HTERT RPE-1 (cell line): ENCODE results near the gene RNF180.
"Not testable (repeated sequence)": the region's sequence is repeated elsewhere in the genome, so short reads cannot be mapped to it uniquely, and the experiment has no call there.

Experiments used
- in situ Hi-C: fragments of 300-500 bp; cut with MboI; formaldehyde crosslinking; loops from 4 replicates; pipeline ENCODE4 v1.14.3; 2020; ENCODE audit warnings: low sequenced_read_pairs

Gene RNF180

DNA sequence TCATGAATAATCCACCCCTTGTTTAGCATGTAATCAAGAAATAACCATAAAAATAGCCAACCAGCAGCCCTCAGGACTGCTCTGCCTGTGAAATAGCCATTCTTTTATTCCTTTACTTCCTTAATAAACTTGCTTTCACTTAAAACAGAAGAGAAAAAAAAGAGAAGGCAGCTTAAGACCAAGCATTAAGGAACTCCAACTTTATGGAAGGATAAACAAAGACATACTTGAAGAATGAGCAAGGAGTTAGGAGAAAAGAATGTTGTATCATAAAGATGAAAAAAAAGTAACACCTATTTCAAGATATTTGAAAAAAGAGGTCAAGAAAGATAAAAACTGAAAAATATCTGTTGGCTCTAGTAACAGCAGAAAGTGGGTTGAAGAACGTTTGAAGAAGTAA is 107.6 kb downstream of the RNF180 start:
- in situ Hi-C loops = no loop called here

DNA sequence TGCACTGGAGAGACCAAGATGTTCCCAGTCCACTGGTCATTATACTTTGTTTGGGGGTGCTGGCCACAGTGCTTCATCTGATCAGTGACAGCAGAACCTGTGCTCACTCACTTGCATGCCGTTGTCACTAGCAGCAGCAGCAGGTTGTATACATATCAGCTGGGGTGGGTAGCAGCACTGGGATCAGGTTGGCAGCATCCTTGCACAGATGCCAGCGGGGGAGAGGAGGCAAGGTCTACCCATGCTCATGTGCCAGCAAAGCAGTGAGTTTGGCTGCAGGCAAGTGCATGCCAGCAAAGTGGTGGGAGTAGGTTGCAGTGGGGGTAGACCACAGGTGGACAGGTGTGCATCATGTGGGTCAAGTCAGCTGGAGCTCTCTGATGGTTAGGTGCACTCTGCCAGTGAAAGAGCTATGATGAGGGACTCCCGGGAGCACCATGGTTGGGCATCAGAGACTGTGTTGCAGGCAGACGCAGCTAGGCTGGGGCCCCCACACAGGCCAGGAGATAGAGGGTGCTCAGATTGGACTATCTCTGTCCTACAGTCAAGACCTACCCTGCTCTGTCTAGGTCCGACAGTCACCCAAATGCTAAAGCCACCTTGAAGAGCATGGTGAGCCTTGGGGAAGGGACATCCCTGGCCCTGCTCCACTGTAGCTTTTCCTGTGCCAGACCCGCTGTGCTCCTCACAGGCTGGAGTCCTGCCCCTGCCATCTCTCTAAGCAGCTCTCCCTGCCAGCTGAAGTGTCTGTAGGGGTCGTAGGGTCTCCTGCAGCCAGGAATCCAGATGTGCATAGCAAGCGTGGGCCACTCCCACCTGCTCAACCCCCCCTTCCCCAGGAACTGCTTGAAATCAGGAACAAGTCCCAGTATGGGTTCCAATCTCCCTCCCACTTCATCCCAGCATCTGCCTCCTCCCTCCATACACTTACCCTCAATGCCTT is 119.8 kb downstream of the RNF180 start:
- in situ Hi-C loops = no loop called here

DNA sequence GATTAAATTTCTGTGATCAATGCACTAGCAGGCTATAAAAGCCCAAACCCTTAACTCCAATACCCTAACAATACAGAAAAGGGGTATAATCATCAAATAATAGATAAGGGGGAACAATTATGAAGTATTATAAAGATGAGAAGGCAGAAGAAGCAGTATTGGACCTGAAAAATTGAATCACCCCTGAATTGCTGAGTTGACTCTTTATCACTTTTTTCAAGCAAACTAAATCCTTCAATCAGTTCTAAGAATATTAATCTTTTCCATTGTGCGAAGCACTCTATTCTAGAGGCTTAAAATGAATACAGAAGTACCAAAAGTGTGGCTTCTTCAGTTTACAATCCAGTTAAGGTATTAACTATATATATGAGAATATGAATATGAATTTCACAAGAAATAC is 120.7 kb downstream of the RNF180 start:
- in situ Hi-C loops = no loop called here

DNA sequence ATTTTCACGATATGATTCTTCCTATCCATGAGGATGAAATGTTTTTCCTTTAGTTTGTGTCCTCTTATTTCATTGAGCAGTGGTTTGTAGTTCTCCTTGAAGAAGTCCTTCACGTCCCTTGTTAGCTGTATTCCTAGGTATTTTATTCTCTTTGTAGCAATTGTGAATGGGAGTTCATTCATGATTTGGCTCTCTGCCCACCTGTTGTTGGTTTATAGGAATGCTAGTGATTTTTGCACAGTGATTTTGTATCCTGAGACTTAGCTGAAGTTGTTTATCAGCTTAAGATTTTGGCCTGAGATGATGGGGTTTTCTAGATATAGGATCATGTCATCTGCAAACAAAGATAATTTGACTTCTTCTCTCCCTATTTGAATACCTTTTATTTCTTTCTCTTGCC is 122.9 kb downstream of the RNF180 start:
- in situ Hi-C loops = not testable (repeated sequence)

DNA sequence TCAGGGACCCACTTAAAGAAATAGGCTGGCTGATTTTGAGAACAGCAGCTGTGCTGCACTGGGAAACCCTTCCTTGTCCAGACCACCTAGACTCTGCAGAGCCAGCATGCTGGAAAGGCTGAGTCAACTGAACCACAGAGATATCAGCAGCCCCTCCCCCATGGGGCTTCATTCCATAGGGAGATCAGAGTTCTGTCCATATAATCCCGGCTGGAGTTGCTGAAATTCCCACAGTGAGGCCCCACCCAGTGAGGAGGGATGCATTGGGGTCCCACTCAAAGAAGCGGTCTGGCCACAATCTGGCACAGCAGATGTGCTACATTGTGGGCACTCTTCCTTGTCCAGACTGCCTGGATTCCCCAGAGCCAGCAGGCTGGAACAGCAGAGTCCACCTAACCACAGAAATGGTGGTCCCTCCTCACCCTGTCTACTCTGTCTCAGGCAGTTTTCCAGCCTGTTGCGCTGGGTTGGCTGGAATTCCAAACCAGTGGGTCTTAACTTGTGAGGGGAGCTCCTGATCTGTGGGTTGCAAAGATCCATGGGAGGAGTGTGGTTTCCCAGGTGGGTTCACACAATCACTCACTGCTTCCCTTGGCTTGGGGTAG is 127.1 kb downstream of the RNF180 start:
- in situ Hi-C loops = no loop called here

DNA sequence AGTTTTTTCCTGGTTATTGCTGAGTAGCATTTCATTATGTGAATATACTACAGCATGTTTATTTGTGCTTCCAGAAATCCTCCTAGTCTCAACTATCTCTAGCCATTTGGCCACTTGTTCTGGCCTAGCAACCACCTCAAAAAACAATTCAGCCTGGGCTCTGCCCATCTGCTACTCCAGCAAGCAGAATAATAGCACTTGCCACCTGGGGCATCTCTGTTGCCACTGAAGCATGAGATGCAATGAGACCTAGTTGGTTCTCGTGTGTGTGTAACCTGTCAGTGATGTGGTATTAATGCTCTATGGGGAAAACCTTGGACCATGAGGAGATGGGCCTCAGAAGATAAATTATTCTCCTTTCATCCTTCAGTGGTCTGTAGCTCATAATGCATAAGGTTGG is 129.5 kb downstream of the RNF180 start:
- in situ Hi-C loops = no loop called here

DNA sequence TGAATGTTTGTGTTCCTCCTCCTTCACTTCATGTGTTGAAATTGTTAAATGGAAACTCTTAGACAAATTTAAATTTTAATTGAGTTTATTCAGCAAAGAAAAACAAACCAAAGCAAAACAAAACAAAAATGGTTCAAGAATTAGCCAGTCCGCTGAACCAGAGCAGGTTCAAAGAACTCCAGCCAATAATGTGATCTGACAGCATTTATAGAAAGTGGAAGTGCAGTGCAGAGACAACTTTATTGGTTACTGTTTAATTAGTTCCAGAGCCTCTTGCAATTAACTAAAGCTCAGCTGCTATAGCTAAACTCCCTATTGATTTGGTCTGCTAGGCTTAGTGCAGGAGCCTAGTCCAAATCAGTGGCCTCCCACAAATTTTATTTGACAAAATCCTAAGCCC is 132.9 kb downstream of the RNF180 start:
- in situ Hi-C loops = no loop called here

DNA sequence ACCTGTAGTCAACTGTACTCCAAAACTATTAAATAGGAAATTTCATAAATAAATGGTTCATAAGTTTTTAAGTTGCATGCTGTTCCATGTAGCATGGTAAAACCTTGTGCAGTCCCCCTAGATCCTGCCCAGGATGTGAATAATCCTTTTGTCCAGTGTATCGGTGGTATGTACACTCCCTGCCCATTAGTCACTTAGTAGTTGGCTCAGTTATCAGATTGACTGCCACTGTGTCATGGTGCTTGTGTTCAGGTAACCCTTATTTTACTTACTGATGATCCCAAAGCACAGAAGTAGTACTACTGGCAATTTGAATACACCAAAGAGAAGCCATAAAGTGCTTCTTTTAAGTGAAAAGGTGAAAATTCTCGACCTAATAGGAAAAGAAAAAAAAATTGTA is 134.2 kb downstream of the RNF180 start:
- in situ Hi-C loops = no loop called here

DNA sequence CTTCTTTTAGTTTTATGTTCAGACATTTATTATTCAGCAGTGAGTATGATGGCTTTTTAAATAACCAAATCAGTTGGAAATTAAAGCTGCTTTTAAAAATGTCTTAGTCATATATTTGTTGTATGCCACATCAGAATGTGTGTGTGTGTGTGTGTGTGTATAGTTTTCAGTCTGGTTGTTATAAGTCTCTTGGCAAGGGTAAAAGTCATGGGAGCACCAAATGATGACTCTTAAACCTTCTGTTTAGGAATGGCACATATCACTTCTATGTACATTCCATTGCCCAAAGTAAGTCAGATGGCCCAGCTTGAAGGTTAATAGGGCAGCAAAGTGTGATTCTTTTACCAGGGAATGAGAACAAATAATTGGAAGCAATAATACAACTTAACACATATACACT is 135.9 kb downstream of the RNF180 start:
- in situ Hi-C loops = no loop called here

DNA sequence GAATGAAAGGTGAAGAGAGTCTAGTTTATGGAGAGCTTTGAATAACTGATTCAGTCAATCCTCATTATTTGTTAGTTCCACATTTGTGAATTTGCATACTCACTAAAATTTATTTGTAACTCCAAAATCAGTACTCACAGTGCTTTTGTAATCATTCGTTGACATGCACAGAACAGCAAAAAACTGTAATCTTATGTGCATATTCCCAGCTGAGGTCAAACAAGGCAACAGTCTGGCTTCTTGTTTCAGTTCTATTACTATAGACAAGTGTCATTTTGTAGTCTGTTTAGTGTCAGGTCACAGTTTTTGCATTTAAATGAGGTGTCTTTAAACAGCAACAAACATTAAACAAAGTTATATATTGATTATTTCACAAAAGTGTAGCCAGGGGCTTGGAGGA is 142.5 kb downstream of the RNF180 start:
- in situ Hi-C loops = no loop called here

DNA sequence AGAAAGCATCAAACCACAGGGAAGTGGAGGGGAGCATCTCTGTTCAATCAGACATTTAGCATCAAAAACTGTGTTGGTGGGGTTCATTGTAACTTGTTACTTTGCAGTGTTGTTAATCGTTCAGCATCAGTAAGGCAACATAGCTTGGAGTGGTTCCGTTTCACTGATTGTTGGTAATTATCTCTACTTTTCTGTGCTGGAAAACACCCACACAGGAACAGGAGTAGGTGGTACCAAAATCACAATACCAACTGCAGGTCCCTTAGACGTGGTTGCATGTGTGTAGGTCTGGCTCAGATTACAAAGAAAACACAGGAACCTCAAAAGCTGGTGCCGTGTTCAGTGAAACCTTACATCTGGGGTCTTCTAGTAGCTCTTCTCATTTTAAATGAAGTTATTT is 146.8 kb downstream of the RNF180 start:
- in situ Hi-C loops = no loop called here

DNA sequence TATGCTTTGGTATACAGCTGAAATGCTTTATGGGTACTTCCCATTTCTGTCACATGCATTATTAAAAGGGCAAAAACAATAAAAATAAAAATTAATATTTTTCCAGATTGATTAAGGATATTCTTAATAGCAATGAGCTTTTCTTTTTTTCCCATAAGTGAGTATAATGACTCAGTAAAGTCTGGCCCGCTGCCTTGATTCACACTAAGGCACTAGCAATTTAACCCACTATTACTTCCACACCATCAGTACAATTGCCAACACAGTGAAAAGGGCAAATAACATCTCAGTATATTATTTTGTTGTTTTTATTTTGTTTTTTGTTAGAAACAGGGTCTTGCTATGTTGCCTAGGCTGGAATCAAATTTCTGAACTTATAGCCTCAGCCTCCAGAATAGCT is 150.1 kb downstream of the RNF180 start:
- in situ Hi-C loops = no loop called here

DNA sequence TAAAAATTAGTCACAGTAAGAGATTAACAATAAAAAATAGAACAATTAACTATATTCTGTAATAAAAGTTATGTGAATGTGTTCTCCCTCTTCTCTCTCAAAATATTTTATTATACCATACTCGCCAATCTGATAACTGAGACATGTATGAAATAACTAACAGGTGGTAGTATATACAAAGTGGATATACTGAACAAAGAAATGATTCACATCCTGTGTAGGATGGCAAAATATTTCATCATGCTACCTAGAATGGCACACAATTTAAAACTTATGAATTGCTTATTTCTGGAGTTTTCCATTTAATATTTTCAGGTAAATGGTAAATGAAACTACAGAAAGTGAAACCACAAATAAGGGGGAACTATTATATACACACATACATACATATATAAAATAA is 152.5 kb downstream of the RNF180 start:
- in situ Hi-C loops = no loop called here

DNA sequence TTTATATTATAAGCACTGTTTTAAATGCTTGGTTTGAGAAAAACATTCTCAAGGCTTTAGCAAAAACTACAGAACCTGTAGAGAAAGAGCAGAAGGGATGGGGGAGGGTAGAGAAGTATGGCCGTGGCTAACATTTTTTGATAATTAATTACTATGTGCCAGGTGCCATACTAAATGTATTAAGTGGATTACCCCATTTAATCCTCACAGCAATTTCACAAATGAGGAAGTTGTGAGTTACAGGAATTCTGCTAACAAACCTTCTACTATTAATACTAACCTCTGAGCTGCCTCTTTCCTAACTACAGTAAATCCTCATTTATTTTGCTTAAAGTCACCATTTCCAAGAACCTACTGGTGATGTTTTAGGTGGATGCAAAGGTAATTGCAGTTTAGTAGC is 157.9 kb downstream of the RNF180 start:
- in situ Hi-C loops = no loop called here

DNA sequence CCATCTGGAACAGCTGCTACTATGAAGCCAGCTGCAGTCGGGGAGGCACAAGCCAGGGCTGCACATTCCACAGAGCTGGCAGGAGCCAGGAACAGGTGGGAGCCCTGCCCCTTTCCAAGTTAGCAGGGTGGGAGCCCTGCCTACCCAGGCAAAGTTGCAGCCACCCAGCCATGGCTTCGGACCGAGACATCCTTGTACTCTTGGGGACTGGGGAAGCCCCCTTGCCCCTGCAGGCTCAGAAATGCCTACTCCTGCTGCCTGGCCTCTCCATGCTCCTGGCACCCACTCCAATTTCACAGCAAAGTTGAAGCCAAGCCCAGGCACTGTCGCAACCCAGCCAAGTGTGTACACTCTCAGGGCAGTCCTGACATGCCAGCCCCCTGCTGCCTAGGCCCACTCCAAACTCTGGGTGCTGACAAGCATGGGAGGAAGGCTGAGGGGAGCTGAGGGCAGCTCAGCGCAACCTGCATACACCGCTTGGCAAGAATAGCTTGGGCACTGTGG is 165.1 kb downstream of the RNF180 start:
- in situ Hi-C loops = no loop called here

DNA sequence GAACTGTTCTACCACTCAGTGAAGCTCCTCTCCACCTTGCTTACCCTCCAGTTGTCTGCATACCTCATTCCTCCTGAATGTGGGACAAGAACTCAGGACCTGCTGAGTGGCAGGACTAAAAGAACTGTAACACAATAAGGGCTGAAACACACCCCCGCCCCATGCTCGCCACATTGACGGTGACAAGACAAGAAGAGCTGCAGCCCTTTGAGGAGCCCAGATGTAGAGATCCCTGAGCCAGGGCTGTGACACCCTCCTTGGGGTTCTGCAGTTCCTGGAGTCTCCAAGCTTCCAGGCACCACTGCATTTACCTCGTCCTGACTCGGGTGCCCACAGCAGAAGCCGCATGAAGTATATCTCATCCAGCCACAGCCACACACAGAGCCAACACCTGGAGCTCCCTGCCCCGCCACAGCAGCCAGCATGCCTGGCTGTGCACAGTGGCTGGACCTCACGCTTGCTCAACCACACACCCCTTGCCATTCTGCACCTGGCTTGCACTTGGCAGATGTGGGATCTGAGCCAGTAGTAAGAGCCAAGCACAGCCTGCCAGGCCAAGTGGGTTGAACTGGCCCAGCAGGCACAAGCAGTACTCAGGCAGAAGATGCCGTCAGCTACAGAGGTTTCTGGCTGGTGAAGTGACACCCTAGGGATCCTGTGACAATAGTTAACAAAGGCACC is 166.1 kb downstream of the RNF180 start:
- in situ Hi-C loops = no loop called here

DNA sequence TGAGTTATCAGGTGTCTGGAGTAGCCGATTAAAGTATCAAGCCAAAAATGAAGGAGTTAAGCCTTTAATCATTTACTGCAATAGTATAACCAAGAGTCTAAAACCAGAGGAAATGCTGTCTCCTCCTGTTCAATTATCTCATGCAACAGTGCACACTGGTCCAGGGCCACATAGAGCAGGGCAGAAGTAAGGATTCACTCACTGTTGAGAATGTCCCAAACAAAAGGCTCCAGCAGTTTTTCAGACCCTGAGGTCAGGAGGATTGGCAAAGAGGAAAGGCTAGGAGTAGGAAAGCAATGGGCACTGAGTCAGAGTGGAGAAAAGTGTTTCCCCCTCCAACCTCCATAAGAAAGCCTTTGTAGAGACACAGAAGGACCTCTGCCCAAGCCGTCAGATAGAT is 168.2 kb downstream of the RNF180 start:
- in situ Hi-C loops = no loop called here

DNA sequence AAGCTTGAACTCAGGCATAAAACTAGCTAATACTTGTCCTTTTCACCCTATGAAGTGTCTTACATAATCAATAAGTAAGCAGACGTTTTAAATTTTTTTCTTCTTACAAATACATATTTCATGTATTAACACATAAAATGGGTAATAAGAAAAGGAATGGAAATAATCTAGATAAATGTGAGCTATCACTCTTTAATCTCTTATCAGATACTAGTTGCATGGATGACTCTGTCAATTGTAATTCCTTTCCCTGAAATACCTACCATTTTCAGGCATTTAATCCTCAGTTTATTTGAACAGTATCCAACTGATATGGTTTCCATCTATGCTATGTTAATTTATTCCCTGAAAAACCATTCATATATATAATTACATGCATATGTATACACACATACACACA is 174.1 kb downstream of the RNF180 start:
- in situ Hi-C loops = no loop called here

DNA sequence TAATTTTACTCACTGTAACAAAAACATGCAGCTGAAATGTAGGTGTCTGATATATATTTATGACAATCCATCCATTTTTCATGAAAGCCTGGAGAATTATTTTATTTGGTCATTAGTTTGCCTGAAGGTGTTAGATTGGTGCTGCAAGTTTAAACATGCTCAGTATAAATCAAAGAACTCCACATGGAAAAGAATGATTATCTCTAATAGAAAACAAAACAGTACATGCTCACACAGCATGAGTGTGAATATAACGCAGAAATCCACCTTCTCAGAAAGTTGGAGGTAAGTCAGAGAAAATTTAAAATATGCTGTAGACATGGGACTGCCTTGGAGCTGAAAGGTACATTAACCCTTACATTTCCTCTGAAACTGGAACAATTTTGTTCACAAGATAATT is 174.7 kb downstream of the RNF180 start:
- in situ Hi-C loops = no loop called here

DNA sequence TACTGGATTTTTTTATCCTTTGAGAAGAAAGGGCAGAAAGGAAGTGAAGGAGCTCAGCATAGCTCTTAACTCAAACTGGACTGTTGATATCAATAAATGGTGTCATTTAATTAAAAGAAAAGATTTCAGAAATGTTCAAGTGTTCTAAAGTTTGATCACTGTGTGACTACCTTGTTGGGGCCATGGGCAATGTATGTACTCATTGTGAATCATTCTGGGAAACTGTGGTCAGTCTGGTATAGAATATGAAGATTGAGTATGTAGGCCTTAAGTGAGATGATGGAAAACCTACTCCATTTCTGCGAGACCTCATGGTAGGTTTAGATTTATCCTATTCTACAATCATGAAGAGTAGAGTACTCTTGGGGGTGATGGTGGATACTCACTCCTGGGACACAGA is 175.7 kb downstream of the RNF180 start:
- in situ Hi-C loops = no loop called here

DNA sequence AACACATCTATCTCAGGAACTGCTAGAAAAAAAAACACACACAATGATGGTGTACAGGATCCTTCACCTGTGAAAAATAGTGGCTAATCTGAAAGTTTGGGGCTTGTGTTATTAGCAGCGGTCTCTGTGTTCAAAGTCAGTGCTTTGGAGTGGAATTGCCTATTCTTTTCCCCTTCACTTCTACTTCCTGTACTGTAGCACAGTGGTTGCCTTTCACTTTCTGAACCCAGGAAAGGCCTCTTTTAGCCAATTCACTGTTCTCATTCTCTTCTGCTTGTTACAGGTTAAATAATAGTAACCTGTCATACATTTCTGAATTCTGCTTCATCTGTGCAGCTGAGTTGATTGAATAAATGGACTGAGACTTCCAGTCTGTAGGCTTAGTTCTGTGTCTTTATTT is 178.9 kb downstream of the RNF180 start:
- in situ Hi-C loops = no loop called here

DNA sequence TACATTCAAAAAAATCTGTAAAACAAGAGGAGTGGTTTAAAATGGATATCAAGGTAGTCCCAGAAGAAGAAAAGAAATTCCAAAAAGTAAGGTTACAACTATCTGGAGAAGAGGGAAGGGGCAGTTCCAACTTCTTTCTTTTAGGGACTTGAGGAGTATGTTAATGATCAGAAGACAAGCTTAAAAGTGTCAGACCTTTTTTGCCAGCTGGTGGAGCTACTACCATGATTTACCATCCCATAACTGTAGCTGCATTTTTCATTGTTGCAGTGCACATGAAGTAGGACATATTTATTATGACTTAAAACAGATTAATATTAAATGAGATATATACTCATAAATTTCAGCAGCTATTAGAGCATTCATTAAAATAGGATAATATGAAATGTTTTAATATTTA is 181.7 kb downstream of the RNF180 start:
- in situ Hi-C loops = no loop called here
